ENCODE results near the gene NOX4.

- TF ChIP-seq CTCF (IDR thresholded peaks at IDR 0.05 in 4 of 5, conservative IDR thresholded peaks at IDR 0.05 in 1 of 5) (no peak), POLR2A (IDR thresholded peaks at IDR 0.05) (no peak)
Measured at GRCh38 chr11:89490602-89490980, 584 bp downstream of the NOX4 start.
